Osteocyte (in vitro differentiated cells): ENCODE data around the gene C10orf71. TPM values are rescaled to one million over a fixed set of nuclear protein-coding genes. Genes with fewer than 3 reads are reported as not detected.
A peak's percentile ranks its signal among the peaks of the same experiment; 100 is the strongest.

Source experiments
- DNase-seq: peaks from one replicate; pipeline ENCODE4 v3.0.0; 2021; ENCODE audit warnings: mixed read lengths; ENCODE audit not compliant: unreplicated experiment; ENCODE audit errors: extremely low spot score
- H3K27ac Mint-ChIP-seq: one replicate; pipeline ENCODE4 v1.8.0; 2021; ENCODE audit warnings: mild to moderate bottlenecking, mixed read lengths; ENCODE audit not compliant: unreplicated experiment
- H3K27me3 Mint-ChIP-seq: one replicate; pipeline ENCODE4 v1.8.0; 2021; ENCODE audit warnings: mixed read lengths; ENCODE audit not compliant: unreplicated experiment
- H3K36me3 Mint-ChIP-seq: one replicate; pipeline ENCODE4 v1.8.0; 2021; ENCODE audit warnings: mixed read lengths; ENCODE audit not compliant: unreplicated experiment
- H3K4me1 Mint-ChIP-seq: one replicate; pipeline ENCODE4 v1.8.0; 2021; ENCODE audit warnings: mixed read lengths; ENCODE audit not compliant: unreplicated experiment
- H3K4me3 Mint-ChIP-seq: one replicate; pipeline ENCODE4 v1.8.0; 2021; ENCODE audit warnings: mild to moderate bottlenecking, moderate library complexity, mixed read lengths; ENCODE audit not compliant: unreplicated experiment
- H3K9me3 Mint-ChIP-seq: one replicate; pipeline ENCODE4 v1.8.0; 2021; ENCODE audit warnings: mixed read lengths; ENCODE audit not compliant: unreplicated experiment
- CTCF ChIP-seq: fragments of 200-600 bp; sonication (generic); IDR thresholded peaks from 2 replicates; pipeline ENCODE4 v1.5.0; 2021; ENCODE audit warnings: antibody characterized with exemption, mild to moderate bottlenecking, moderate library complexity
- total RNA-seq: library from RNA; stranded (reverse); gene quantifications from 2 replicates; pipeline ENCODE4 v1.2.1, GENCODE V29; 2021

The C10orf71 gene
- total RNA-seq, 1 donor from 2014 or later, result not detected

GRCh38 chr10:49361735-49362568 is 63.0 kb downstream of the C10orf71 start:
- Mint-ChIP-seq H3K27ac (no peak overlapping the region), H3K4me3 (no peak overlapping the region), H3K9me3 (no peaks in the 10 kb centered on the region), H3K4me1 (peaks cover 16% of the 10 kb centered on the region), H3K27me3 (no peaks in the 10 kb centered on the region), H3K36me3 (no peaks in the 10 kb centered on the region)
- DNase-seq, result peak; percentile 67
- no peak for TF ChIP-seq CTCF

GRCh38 chr10:49362596-49363260 is 63.8 kb downstream of the C10orf71 start:
- H3K4me3 Mint-ChIP-seq, result no peak overlapping the region
- no peak overlapping the region for H3K27ac Mint-ChIP-seq
- peak; percentile 53 for DNase-seq
- no peaks in the 10 kb centered on the region for H3K36me3 Mint-ChIP-seq
- no peaks in the 10 kb centered on the region for H3K9me3 Mint-ChIP-seq
- peaks cover 18% of the 10 kb centered on the region for H3K4me1 Mint-ChIP-seq
- no peak for TF ChIP-seq CTCF
- H3K27me3 Mint-ChIP-seq, result no peaks in the 10 kb centered on the region

- Mint-ChIP-seq H3K9me3 (no peaks in the 10 kb centered on the region), H3K27ac (no peak overlapping the region), H3K4me3 (no peak overlapping the region), H3K27me3 (no peaks in the 10 kb centered on the region), H3K36me3 (no peaks in the 10 kb centered on the region), H3K4me1 (peaks cover 18% of the 10 kb centered on the region)
- no peak for TF ChIP-seq CTCF
- DNase-seq, result peak; percentile 63
Measured at GRCh38 chr10:49363309-49364031, 64.5 kb downstream of the C10orf71 start.

- DNase-seq, result no peak
- H3K4me3 Mint-ChIP-seq, result no peak overlapping the region
- H3K27me3 Mint-ChIP-seq, result no peaks in the 10 kb centered on the region
- no peaks in the 10 kb centered on the region for H3K9me3 Mint-ChIP-seq
- TF ChIP-seq CTCF, result no peak
- no peak overlapping the region for H3K27ac Mint-ChIP-seq
- no peaks in the 10 kb centered on the region for H3K36me3 Mint-ChIP-seq
- H3K4me1 Mint-ChIP-seq, result peaks cover 18% of the 10 kb centered on the region
Measured at GRCh38 chr10:49364051-49364450, 65.1 kb downstream of the C10orf71 start.

GRCh38 chr10:49364747-49365146 is 65.8 kb downstream of the C10orf71 start:
- no peak for DNase-seq
- peaks cover 22% of the 10 kb centered on the region for H3K4me1 Mint-ChIP-seq
- no peak overlapping the region for H3K27ac Mint-ChIP-seq

More at GRCh38 chr10:49364747-49365146, 65.8 kb downstream of the C10orf71 start:
- Mint-ChIP-seq H3K9me3 (no peaks in the 10 kb centered on the region), H3K27me3 (no peaks in the 10 kb centered on the region), H3K36me3 (no peaks in the 10 kb centered on the region), H3K4me3 (no peak overlapping the region)
- no peak for TF ChIP-seq CTCF
